Mucosa of gallbladder (tissue), 1 donor: Measurements from ENCODE around the gene KNDC1. TPM values are rescaled to one million over a fixed set of nuclear protein-coding genes. Genes with fewer than 3 reads are reported as not detected.
"Not testable (repeated sequence)": the region's sequence is repeated elsewhere in the genome, so short reads cannot be mapped to it uniquely, and the experiment has no call there.

Experiments used
- DNase-seq: peaks from one replicate; pipeline ENCODE4 v3.0.0-alpha.2; 2020; ENCODE audit warnings: low spot score
- total RNA-seq: library from RNA; stranded (reverse); gene quantifications from one replicate; pipeline ENCODE4 v1.2.1, GENCODE V29; 2021
- donor health status: DM: no; HTN: no; CAD: no.

KNDC1 gene
- total RNA-seq, 1 donor from 2014 or later, result 5.2 TPM

DNA sequence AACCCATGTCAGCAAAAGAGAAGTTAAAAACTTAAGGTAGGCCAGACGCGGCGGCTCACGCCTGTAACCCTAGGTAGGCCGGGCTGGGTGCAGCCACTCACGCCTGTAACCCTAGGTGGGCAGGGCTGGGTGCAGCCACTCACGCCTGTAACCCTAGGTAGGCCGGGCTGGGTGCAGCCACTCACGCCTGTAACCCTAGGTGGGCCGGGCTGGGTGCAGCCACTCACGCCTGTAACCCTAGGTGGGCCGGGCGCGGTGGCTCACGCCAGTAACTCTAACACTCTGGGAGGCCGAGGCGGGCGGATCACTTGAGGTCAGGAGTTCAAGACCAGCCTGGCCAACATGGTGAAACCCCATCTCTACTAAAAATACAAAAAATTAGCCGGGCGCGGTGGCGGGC is 61.7 kb downstream of the KNDC1 start:
- DNase-seq, result not testable (repeated sequence)

- no peak for DNase-seq
These were observed 64.1 kb downstream of the KNDC1 start for GRCh38 chr10:133224076-133224475.

DNA sequence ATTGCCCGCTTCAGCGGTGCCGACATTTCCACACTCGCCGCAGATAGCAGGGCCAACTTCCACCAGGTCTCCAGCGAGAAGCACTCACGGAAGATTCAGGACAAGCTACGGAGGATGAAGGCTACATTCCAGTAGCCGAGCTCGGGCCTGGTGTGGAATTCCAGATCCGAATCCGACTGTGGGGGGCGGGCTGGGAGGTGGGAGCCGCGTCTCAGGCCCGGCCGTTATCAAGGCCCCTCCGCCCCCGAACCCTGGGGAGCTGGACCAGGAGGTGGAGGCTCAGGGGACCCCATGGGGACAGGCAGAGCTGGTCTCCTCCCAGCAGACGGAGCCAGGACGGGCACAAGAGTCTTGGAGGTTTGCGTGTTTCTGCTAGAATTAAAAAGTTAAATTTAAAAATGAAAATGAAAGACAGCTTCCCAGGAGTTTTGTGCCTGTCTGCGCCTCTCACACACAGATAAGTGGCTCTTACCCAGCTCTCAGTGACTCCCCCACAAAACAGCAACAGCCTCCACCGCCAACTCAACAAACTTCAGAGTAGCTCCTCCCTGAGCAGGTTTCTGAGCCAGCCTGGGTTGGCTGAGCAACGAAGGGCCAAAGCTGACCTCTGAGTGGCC is 64.8 kb downstream of the KNDC1 start:
- no peak for DNase-seq

DNA sequence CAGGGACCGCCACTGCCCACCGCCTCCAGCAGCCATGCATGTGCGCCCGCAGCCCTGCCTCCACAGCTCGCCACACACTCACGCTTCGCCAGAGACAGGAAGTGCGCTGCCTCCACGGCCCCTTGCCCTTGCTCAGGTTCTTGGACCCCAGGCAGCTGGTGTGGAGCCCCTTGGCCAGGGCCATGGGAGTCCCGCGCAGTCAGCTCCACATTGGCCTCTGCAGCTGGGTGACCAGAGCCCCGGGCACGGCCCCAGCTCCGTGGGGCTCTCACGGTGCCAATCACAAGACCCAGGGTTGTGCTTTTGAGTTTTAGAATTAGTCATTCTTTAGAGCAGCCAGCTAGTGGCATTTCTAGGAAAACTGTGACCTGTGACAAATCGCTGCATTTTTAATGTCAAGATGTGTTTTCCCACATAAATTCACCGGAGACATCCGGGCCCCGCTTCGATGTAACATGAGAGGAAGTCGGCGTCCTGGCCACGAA is 65.7 kb downstream of the KNDC1 start:
- DNase-seq, result no peak

- DNase-seq, result no peak
These were observed 66.3 kb downstream of the KNDC1 start for GRCh38 chr10:133226251-133226808.

GRCh38 chr10:133227256-133227655 is 67.2 kb downstream of the KNDC1 start:
- no peak for DNase-seq

DNA sequence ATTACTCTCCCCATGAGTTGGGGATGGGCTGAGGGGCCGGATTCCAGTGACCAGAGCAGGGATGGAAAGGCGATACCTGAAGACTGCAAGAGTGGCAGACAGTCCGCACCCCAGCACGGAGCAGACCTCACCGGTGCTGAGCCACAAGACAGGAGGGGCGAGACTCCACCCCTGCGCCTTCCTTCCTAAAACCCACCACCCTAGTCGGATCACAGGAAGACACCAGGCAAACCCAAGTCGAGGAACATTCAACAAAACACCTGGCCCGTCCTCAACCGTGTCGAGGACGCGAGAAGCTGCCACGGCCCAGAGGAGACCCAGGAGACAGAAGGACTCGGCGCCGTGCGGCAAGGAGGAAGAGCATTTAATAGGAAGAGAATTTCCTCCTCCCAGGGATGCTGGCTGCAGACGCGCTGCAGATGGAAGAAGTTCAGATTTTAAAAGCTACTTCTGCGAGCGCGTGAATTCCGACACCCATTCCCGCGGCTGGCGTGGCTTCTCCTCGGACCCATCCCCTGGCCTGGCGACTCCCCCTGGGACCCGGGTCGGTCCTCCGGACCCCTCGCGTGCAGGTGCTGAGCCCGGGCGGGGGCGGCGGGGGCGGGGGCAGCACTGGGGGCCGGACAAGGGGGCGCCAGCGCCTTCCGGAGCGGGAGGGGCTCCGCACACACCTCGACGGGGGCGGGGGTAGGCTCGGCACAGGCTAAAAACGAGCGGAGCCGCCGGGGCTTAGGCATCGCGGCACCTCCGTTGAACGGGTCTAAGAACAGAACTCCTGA is 69.4 kb downstream of the KNDC1 start:
- no peak for DNase-seq

DNA sequence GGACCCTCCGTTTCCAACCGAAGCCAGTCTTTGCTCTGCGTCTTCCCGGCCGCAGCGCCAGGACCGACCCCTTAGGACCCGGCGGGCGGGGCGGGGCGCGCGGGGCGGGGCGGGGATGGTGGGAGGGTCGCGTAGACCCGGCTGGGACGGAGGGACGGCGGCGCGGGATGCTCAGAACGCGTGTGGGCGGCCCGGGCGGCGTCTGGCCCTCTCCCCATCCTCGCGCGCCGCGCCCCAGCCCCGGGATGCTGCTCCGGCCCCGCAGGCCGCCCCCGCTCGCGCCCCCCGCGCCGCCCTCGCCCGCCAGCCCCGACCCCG is 70.0 kb downstream of the KNDC1 start, which contains the start of gene UTF1:
Gene UTF1, plus strand, starts transcription at position 174 of the 318 bp plus-strand sequence. Its CDS starts 72 bp downstream, at position 246.
- no peak for DNase-seq

DNA sequence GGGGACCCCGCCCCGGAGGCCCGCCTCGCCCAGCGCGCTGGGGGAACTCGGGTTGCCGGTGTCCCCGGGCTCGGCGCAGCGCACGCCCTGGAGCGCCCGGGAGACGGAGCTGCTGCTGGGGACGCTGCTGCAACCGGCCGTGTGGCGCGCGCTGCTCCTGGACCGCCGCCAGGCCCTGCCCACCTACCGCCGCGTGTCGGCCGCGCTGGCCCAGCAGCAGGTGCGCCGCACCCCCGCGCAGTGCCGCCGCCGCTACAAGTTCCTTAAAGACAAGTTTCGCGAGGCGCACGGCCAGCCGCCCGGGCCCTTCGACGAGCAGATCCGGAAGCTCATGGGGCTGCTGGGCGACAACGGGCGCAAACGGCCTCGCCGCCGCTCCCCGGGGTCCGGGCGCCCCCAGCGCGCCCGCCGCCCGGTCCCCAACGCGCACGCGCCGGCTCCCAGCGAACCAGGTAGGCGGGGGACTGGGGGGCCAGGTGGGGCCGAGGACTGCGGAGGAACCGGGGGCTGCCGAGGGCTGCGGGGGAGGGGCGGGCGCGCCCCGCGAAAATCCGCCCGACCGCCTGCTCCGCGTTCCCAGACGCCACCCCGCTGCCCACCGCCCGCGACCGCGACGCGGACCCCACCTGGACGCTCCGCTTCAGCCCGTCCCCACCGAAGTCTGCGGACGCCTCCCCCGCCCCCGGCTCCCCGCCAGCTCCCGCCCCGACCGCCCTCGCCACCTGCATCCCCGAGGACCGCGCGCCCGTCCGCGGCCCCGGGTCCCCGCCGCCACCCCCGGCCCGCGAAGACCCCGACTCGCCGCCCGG is 70.6 kb downstream of the KNDC1 start:
- DNase-seq, result no peak

DNA sequence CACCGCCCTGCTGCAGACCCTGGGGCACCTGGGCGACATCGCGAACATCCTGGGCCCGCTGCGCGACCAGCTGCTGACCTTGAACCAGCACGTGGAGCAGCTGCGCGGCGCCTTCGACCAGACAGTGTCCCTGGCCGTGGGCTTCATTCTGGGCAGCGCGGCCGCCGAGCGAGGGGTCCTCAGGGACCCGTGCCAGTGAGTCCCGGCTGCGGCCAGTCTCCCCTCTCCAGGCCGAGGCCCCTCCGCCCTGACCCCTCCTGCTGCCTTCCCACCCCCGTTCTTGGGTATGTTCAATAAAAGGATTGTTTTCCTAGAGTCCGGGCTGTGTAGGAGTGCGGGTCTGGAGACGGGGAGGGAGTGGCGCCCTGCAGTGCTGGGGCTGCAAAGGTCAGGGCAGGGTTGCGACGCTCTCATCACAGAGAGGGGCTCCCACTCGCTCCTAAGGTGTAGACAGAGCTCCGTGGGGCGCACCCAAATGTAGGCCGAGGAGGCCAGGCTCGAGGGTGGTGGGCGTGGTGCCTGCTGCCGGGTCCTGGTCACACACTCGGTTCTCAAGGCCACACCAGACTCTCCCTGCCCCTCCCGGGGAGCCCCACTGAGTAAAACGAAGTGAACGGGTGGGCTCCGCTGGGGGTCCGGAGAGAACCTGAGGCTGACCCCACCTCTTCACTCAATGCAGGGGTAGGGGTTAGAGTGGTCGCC is 71.4 kb downstream of the KNDC1 start:
- DNase-seq, result no peak

GRCh38 chr10:133231946-133232574 is 72.0 kb downstream of the KNDC1 start:
- no peak for DNase-seq

DNA sequence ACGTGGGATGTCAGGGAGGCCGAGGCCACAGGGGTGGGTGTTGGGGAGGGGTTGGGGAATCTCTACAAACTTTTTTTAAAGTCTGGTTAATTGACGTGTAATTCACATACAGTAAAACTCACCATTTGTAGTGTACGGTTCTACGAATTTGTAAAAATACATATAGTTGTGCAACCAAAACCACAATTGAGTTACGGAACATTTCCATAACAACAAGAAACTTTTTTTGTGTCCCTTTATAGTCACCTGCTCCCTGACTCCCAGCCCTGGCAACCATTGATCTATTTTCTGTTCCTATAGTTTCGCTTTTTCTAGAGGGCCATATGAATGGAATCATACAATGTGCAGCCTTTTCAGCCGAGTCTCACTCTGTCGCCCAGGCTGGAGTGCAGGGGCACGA is 74.8 kb downstream of the KNDC1 start:
- DNase-seq, result not testable (repeated sequence)

GRCh38 chr10:133235265-133235855 is 75.3 kb downstream of the KNDC1 start:
- DNase-seq, result no peak

GRCh38 chr10:133235932-133236331 is 75.9 kb downstream of the KNDC1 start:
- DNase-seq, result no peak

GRCh38 chr10:133236401-133237240 is 76.6 kb downstream of the KNDC1 start:
- DNase-seq, result no peak

DNA sequence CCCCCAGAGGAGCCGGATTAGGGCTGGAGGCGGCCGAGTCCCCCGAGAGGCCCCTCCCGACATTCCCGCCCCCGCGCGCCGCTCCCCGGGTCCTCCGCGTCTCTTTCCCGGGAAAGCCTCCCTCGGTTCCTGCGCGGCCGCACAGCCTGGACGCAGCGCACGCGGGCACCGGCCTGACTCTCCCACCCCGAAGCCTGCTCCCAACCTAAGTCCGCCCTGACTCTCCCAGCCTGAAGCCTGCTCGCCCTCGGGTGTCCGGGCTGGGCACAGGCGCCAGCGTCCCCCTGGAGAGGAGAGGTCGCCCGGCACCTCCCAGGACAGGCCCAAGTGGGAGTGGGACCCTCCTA is 77.2 kb downstream of the KNDC1 start:
- DNase-seq, result no peak

DNA sequence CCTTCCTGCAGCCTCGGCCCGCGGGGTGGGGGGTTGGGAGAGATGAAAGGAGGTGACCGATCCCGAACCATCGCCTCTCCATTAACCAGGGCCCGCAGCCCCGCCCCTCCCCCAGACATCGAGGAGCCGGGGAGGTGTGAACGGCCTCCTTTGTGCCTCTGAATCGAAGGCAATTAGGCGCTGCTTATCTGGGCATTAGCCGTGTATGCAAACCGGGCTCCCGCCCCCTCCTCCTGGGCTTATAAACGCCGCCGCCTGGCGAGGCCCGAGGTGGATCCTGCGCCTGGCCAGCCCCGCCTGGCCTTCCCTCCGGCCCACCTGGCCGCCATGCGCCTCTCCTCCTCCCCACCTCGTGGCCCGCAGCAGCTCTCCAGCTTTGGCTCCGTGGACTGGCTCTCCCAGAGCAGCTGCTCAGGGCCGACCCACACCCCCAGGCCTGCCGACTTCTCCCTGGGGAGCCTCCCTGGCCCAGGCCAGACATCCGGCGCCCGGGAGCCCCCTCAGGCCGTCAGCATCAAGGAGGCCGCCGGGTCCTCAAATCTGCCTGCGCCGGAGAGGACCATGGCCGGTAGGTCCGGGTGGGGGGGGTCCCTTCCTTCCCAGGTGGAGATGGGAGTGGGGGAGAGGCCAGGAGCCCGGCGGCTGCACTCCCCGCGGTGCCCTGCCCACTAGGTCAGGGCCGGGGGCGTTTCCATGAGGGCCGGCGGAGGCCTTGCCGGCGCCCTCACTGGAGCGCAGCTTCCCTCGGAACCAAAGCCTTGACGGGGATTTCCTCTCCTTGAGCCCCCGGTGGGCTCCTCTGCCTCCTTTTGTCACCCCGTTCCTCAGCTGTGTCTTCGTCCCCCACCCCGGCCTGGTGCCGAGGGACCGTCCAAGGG is 77.8 kb downstream of the KNDC1 start, which contains the start of gene VENTX:
Gene VENTX, plus strand, starts transcription at position 268 of the 878 bp plus-strand sequence. Its CDS starts 60 bp downstream, at position 328.
- DNase-seq, result no peak

DNA sequence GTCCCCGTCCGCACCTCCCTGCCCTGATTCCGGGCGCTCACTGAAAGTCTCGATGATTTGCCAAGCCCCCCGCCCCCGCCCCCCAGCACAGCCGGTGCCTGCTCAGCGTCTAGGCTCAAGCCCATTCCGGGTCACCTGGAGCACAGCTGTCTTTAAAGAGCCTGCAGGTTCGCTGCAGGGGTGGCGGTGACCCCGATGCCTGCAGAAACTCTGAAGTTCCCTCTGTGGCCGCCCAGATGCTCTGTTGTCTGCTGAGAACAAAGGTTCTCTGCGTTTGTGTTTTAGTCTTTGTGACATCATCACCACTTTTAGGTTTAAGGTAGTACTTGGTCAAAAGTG is 78.4 kb downstream of the KNDC1 start:
- DNase-seq, result no peak

GRCh38 chr10:133239990-133240389 is 80.0 kb downstream of the KNDC1 start:
- no peak for DNase-seq
